ENCODE data around the gene SH3TC2. TPM values are rescaled to one million over a fixed set of nuclear protein-coding genes. Genes with fewer than 3 reads are reported as not detected.

SH3TC2 gene
- total RNA-seq, 4 donors from 2014 or later = 0.10 to 0.41 (median 0.20) TPM; not detected in 1

GRCh38 chr5:149012350-149012749, 50.5 kb downstream of the SH3TC2 start:
- ATAC-seq (no peak), DNase-seq (no peak)
- intact Hi-C loops (cut with DNase I; ENCODE audit: low total_unique reads) (no loop called here), in situ Hi-C loops (cut with MboI; ENCODE audit: low sequenced_read_pairs in 4 of 4) (no loop called here)
- H3K4me1 ChIP-seq = peaks cover 0 to 3% of the 10 kb centered on the region in 2 donors
- TF ChIP-seq CTCF (IDR thresholded peaks at IDR 0.05 in 4 of 5, conservative IDR thresholded peaks at IDR 0.05 in 1 of 5) (no peak), POLR2A (IDR thresholded peaks at IDR 0.05) (no peak)
- no peaks in the 10 kb centered on the region for H3K27me3 ChIP-seq
- H3K9me3 ChIP-seq = no peaks in the 10 kb centered on the region
- no peak overlapping the region for H3K4me3 ChIP-seq
- no peaks in the 10 kb centered on the region for H3K36me3 ChIP-seq
- no peak overlapping the region for H3K27ac ChIP-seq

- in situ Hi-C loops (cut with MboI; ENCODE audit: low sequenced_read_pairs in 4 of 4) (no loop called here), intact Hi-C loops (cut with DNase I; ENCODE audit: low total_unique reads) (no loop called here)
- no peaks in the 10 kb centered on the region for H3K9me3 ChIP-seq
- no peaks in the 10 kb centered on the region for H3K27me3 ChIP-seq
- DNase-seq (no peak), ATAC-seq (no peak)
- TF ChIP-seq CTCF (IDR thresholded peaks at IDR 0.05 in 4 of 5, conservative IDR thresholded peaks at IDR 0.05 in 1 of 5) (no peak), POLR2A (IDR thresholded peaks at IDR 0.05) (no peak)
- no peak overlapping the region for H3K27ac ChIP-seq
- H3K36me3 ChIP-seq = no peaks in the 10 kb centered on the region
- peaks cover 0 to 3% of the 10 kb centered on the region in 2 donors for H3K4me1 ChIP-seq
- H3K4me3 ChIP-seq = no peak overlapping the region
These were observed 51.1 kb downstream of the SH3TC2 start for GRCh38 chr5:149011728-149012127.

GRCh38 chr5:149011084-149011483, 51.8 kb downstream of the SH3TC2 start:
- Histone ChIP-seq H3K4me1 (peaks cover 0 to 3% of the 10 kb centered on the region in 2 donors), H3K4me3 (no peak overlapping the region), H3K27ac (no peak overlapping the region), H3K27me3 (no peaks in the 10 kb centered on the region), H3K36me3 (no peaks in the 10 kb centered on the region), H3K9me3 (no peaks in the 10 kb centered on the region)
- in situ Hi-C loops (cut with MboI; ENCODE audit: low sequenced_read_pairs in 4 of 4) (no loop called here), intact Hi-C loops (cut with DNase I; ENCODE audit: low total_unique reads) (no loop called here)
- TF ChIP-seq POLR2A (IDR thresholded peaks at IDR 0.05) = no peak
- TF ChIP-seq CTCF (IDR thresholded peaks at IDR 0.05 in 4 of 5, conservative IDR thresholded peaks at IDR 0.05 in 1 of 5) = no peak
- DNase-seq (no peak), ATAC-seq (no peak)

GRCh38 chr5:149007174-149007573, 55.7 kb downstream of the SH3TC2 start:
- TF ChIP-seq POLR2A (IDR thresholded peaks at IDR 0.05) = no peak
- no peak for TF ChIP-seq CTCF (IDR thresholded peaks at IDR 0.05 in 4 of 5, conservative IDR thresholded peaks at IDR 0.05 in 1 of 5)
- in situ Hi-C loops (cut with MboI; ENCODE audit: low sequenced_read_pairs in 4 of 4) (loop anchor here in 2 of 4 donors (10.0 kb wide), 2 partner anchors 192 to 272 kb away; no protein-coding TSS in a partner anchor), intact Hi-C loops (cut with DNase I; ENCODE audit: low total_unique reads) (no loop called here)
- DNase-seq (no peak), ATAC-seq (no peak)
- Histone ChIP-seq H3K36me3 (no peaks in the 10 kb centered on the region), H3K27me3 (no peaks in the 10 kb centered on the region), H3K4me1 (peaks cover 0 to 7% of the 10 kb centered on the region in 2 donors), H3K27ac (no peak overlapping the region), H3K4me3 (no peak overlapping the region), H3K9me3 (no peaks in the 10 kb centered on the region)

GRCh38 chr5:149006426-149006825, 56.4 kb downstream of the SH3TC2 start:
- in situ Hi-C loops (cut with MboI; ENCODE audit: low sequenced_read_pairs in 4 of 4) = loop anchor here in 2 of 4 donors (10.0 kb wide), 2 partner anchors 192 to 272 kb away; no protein-coding TSS in a partner anchor
- DNase-seq = no peak
- Histone ChIP-seq H3K36me3 (no peaks in the 10 kb centered on the region), H3K4me3 (no peak overlapping the region), H3K27ac (no peak overlapping the region), H3K4me1 (peaks cover 6 to 14% of the 10 kb centered on the region in 2 donors), H3K9me3 (no peaks in the 10 kb centered on the region), H3K27me3 (no peaks in the 10 kb centered on the region)
- no peak for TF ChIP-seq POLR2A (IDR thresholded peaks at IDR 0.05)
- TF ChIP-seq CTCF (IDR thresholded peaks at IDR 0.05 in 4 of 5, conservative IDR thresholded peaks at IDR 0.05 in 1 of 5) = no peak
- ATAC-seq = no peak
- intact Hi-C loops (cut with DNase I; ENCODE audit: low total_unique reads) = no loop called here
